IMR-90 (cell line): Measurements from ENCODE around the gene DNAJC11. TPM values are rescaled to one million over a fixed set of nuclear protein-coding genes. Genes with fewer than 3 reads are reported as not detected.
"Not testable (repeated sequence)": the region's sequence is repeated elsewhere in the genome, so short reads cannot be mapped to it uniquely, and the experiment has no call there.

Experiments
- ATAC-seq: fragments of 200-7000 bp; cut with Tn5 transposase; 2 replicates; pipeline ENCODE4 v1.9.1; 2020; ENCODE audit warnings: low read depth, mild to moderate bottlenecking, moderate library complexity
- BruUV-seq: library from RNA; stranded (reverse); fragments of 400-500 nt; replicated peaks from 2 replicates; lab custom pipeline; 2021; lab: Mats Ljungman, UMichigan
- CTCF ChIA-PET: fragments of 300-600 bp; formaldehyde crosslinking; extraction: SDS; loops from one replicate; lab custom pipeline; 2021; ENCODE audit warnings: antibody characterized with exemption; lab: Yijun Ruan, JAX
- POLR2A ChIA-PET: fragments of 300-600 bp; sonication (Branson Sonifier 250); formaldehyde crosslinking; loops from one replicate; lab custom pipeline; 2022; ENCODE audit warnings: antibody characterized with exemption; ENCODE audit not compliant: unreplicated experiment; lab: Charles Lee
- DNase-seq: peaks from one replicate; pipeline ENCODE4 v3.0.0; 2013
- H2AFZ ChIP-seq: replicated peaks from 2 replicates; pipeline ENCODE3; 2013; ENCODE audit warnings: low read length, mild to moderate bottlenecking; ENCODE audit not compliant: poor library complexity
- H2AK5ac ChIP-seq: 2 replicates; pipeline ENCODE4 v1.6.1; 2013; ENCODE audit warnings: low read depth, low read length, inconsistent platforms
- H2AK9ac ChIP-seq: replicated peaks from 2 replicates; pipeline ENCODE3; 2013; ENCODE audit warnings: mild to moderate bottlenecking, low read depth, low read length, moderate library complexity; ENCODE audit not compliant: poor library complexity
- H2BK120ac ChIP-seq: 2 replicates; pipeline ENCODE4 v1.6.1; 2013; ENCODE audit warnings: low read depth, low read length, inconsistent platforms
- H2BK15ac ChIP-seq: 3 replicates; pipeline ENCODE4 v1.6.1; 2013; ENCODE audit warnings: low read depth, low read length, inconsistent platforms
- H2BK20ac ChIP-seq: 2 replicates; pipeline ENCODE4 v1.6.1; 2013; ENCODE audit warnings: low read depth, mild to moderate bottlenecking, inconsistent platforms, low read length, moderate library complexity
- H2BK5ac ChIP-seq: 2 replicates; pipeline ENCODE4 v1.6.1; 2013; ENCODE audit warnings: mild to moderate bottlenecking, low read depth, low read length, inconsistent platforms; ENCODE audit not compliant: poor library complexity, severe bottlenecking
- H3K14ac ChIP-seq: replicated peaks from 2 replicates; pipeline ENCODE4 v1.6.1; 2013; ENCODE audit warnings: low read depth, low read length, inconsistent platforms
- H3K18ac ChIP-seq: 2 replicates; pipeline ENCODE4 v1.6.1; 2013; ENCODE audit warnings: low read depth, low read length, control low read depth
- H3K23ac ChIP-seq: 2 replicates; pipeline ENCODE4 v1.6.1; 2013; ENCODE audit warnings: low read depth, low read length, inconsistent platforms
- H3K27ac ChIP-seq: 2 replicates; pipeline ENCODE4 v1.5.1; 2013; ENCODE audit warnings: mild to moderate bottlenecking, control low read depth, low read length; ENCODE audit not compliant: insufficient read depth
- H3K27me3 ChIP-seq: 2 replicates; pipeline ENCODE4 v1.6.1; 2013; ENCODE audit warnings: low read length; ENCODE audit not compliant: control insufficient read depth, insufficient read depth
- H3K36me3 ChIP-seq: 2 replicates; pipeline ENCODE4 v1.6.1; 2013; ENCODE audit warnings: low read length, mixed read lengths; ENCODE audit not compliant: control insufficient read depth, insufficient read depth
- H3K4ac ChIP-seq: 2 replicates; pipeline ENCODE4 v1.6.1; 2013; ENCODE audit warnings: low read depth, low read length, inconsistent platforms
- H3K4me1 ChIP-seq: 2 replicates; pipeline ENCODE4 v1.6.1; 2013; ENCODE audit warnings: low read length, mixed read lengths; ENCODE audit not compliant: control insufficient read depth, insufficient read depth
- H3K4me2 ChIP-seq: 2 replicates; pipeline ENCODE4 v1.6.1; 2013; ENCODE audit warnings: low read depth, mild to moderate bottlenecking, control low read depth, low read length, moderate library complexity
- H3K4me3 ChIP-seq: 2 replicates; pipeline ENCODE4 v1.5.1; 2013; ENCODE audit warnings: low read depth, mild to moderate bottlenecking, control low read depth, low read length, moderate library complexity; ENCODE audit not compliant: insufficient read depth
- H3K56ac ChIP-seq: 2 replicates; pipeline ENCODE4 v1.6.1; 2013; ENCODE audit warnings: low read length, inconsistent platforms; ENCODE audit not compliant: insufficient read depth; ENCODE audit errors: extremely low read depth
- H3K79me1 ChIP-seq, 2 experiments: 2 replicates each; pipeline ENCODE4 v1.6.1; 2013; ENCODE audit warnings: low read length in 2 of 2, inconsistent platforms in 1 of 2, low read depth in 1 of 2
- H3K9ac ChIP-seq: 2 replicates; pipeline ENCODE4 v1.6.1; 2013; ENCODE audit warnings: low read depth, low read length, control low read depth
- H3K9me1 ChIP-seq: 2 replicates; pipeline ENCODE4 v1.6.1; 2013; ENCODE audit warnings: low read length, inconsistent platforms; ENCODE audit not compliant: insufficient read depth
- H3K9me3 ChIP-seq: 2 replicates; pipeline ENCODE4 v1.6.1; 2013; ENCODE audit warnings: low read length; ENCODE audit not compliant: control insufficient read depth, insufficient read depth
- H4K20me1 ChIP-seq: 2 replicates; pipeline ENCODE4 v1.6.1; 2013; ENCODE audit warnings: low read length, inconsistent platforms; ENCODE audit not compliant: insufficient read depth
- H4K5ac ChIP-seq: 2 replicates; pipeline ENCODE4 v1.6.1; 2013; ENCODE audit warnings: mild to moderate bottlenecking, low read depth, low read length, control low read depth
- H4K8ac ChIP-seq, 2 experiments: 2 replicates each; pipeline ENCODE4 v1.6.1; 2013; ENCODE audit warnings: low read depth in 2 of 2, low read length in 2 of 2, control low read depth in 1 of 2, inconsistent platforms in 1 of 2
- H4K91ac ChIP-seq: 2 replicates; pipeline ENCODE4 v1.6.1; 2013; ENCODE audit warnings: low read depth, low read length, inconsistent platforms; ENCODE audit not compliant: insufficient read depth
- WGBS, 2 experiments: methylation state at CpG; one replicate each; pipeline versions ENCODE4 v1.1.5 to v1.1.7; 2013; ENCODE audit warnings: missing lambda C conversion rate in 2 of 2; ENCODE audit not compliant: insufficient read length in 1 of 2; ENCODE audit errors: extremely low coverage in 2 of 2; 5-methylcytosine and 5-hydroxymethylcytosine counted together
- dilution Hi-C: fragments of 300-500 bp; cut with HindIII; formaldehyde crosslinking; loops from one replicate; pipeline ENCODE4 v1.14.3; 2018; ENCODE audit warnings: low sequenced_read_pairs; ENCODE audit not compliant: unreplicated experiment
- in situ Hi-C: fragments of 300-500 bp; cut with MboI; formaldehyde crosslinking; loops from 3 replicates; pipeline ENCODE4 v1.14.3; 2019; ENCODE audit warnings: low sequenced_read_pairs, inconsistent platforms, mixed read lengths
- intact Hi-C: fragments of 100-400 bp; cut with micrococcal nuclease; formaldehyde crosslinking; loops from 2 replicates; pipeline ENCODE4 v1.10.0; 2022
- polyA plus RNA-seq, 3 experiments: library from polyadenylated mRNA; depleted of rRNA; stranded (reverse); fragments of >200 nt; gene quantifications; 2 replicates each; pipeline ENCODE4 v1.2.3, GENCODE V29; 2012; ENCODE audit warnings: low replicate concordance in 1 of 3
- total RNA-seq: library from RNA; depleted of rRNA; stranded (reverse); fragments of >200 nt; gene quantifications from 2 replicates; pipeline ENCODE4 v1.2.3, GENCODE V29; 2012

The DNAJC11 gene
- total and polyA plus RNA-seq, 2 of the 4 experiments (the other 2 are of a cell fraction): 38.7 to 48.5 TPM

DNA sequence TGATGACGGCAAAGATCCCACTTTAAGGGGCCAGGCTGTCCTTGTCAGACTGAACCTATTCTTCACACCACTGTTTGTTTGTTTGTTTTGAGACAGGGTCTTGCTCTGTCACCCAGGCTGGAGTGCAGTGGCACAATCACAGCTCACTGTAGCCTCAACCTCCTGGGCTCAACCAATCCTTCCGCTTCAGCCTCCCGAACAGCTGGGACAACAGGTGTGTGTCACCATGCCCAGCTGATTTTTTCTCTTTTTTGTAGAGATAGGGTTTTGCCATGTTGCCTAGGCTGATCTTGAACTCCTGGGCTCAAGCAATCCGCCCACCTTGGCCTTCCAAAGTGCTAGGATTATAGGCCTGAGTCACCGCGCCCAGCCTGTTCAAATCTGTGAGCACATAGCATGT, 64.8 kb downstream of the DNAJC11 start:
- H2BK15ac ChIP-seq, POLR2A ChIA-PET, H3K4ac ChIP-seq, H3K9me1 ChIP-seq, H3K56ac ChIP-seq, H3K14ac ChIP-seq, H4K8ac ChIP-seq, H2AK9ac ChIP-seq, H2BK5ac ChIP-seq, H3K27ac ChIP-seq, H3K79me1 ChIP-seq, H3K4me2 ChIP-seq, H3K18ac ChIP-seq, H2AFZ ChIP-seq, BruUV-seq, ATAC-seq, H3K4me3 ChIP-seq, H2BK20ac ChIP-seq, H3K4me1 ChIP-seq, H3K27me3 ChIP-seq, DNase-seq, H4K91ac ChIP-seq, H3K9me3 ChIP-seq, H3K23ac ChIP-seq, dilution Hi-C loops, H4K5ac ChIP-seq, H2BK120ac ChIP-seq, H2AK5ac ChIP-seq, in situ Hi-C loops, H3K9ac ChIP-seq: not testable (repeated sequence)
- CTCF ChIA-PET: interaction anchor here (0.8 kb wide), 1 partner anchor 10 kb away, joined by 4 read pairs; no protein-coding TSS in a partner anchor
- intact Hi-C loops: loop anchor here (5.0 kb wide), 1 partner anchor 1011 kb away; no protein-coding TSS in a partner anchor
- Histone ChIP-seq H3K36me3 (peaks cover 65% of the 10 kb centered on the region), H4K20me1 (peaks cover 11% of the 10 kb centered on the region; the same call in 1 of the 2 replicates)
- WGBS, 2 experiments: 100% methylated on average over 3 of the region's 6 CpGs; no CpG with 5 or more reads in 1 of the 2 experiments
